Cardiac septum (tissue), 1 donor: ENCODE data around the gene GP2. TPM values are rescaled to one million over a fixed set of nuclear protein-coding genes. Genes with fewer than 3 reads are reported as not detected.

Source experiments
- DNase-seq: peaks from one replicate; pipeline ENCODE4 v3.0.0-alpha.2; 2020; ENCODE audit warnings: low spot score
- intact Hi-C: fragments of 100-400 bp; cut with DNase I; formaldehyde crosslinking; loops from one replicate; pipeline ENCODE4 v1.14.0; 2022
- total RNA-seq: library from RNA; stranded (reverse); fragmentation: NEBNext Ultra II Directional; extraction: Animal tissue kit (Norgen Biotek cat#: 25700); gene quantifications from one replicate; pipeline ENCODE4 v1.2.1, GENCODE V29; 2021
- donor health status: DM: no; HTN: no; CAD: no.

GP2 gene
- total RNA-seq, 1 donor from 2014 or later = not detected

GRCh38 chr16:20262248-20262647, 65.1 kb downstream of the GP2 start:
- no peak for DNase-seq
- intact Hi-C loops = no loop called here

GRCh38 chr16:20260215-20261009, 66.9 kb downstream of the GP2 start:
- intact Hi-C loops = no loop called here

More at GRCh38 chr16:20260215-20261009, 66.9 kb downstream of the GP2 start:
- DNase-seq = no peak

Other genes with a start within 250 kb of the GP2 start
- not detected for gene UMOD, start 25.2 kb upstream of the GP2 start, total RNA-seq
- gene PDILT, start 77.2 kb upstream of the GP2 start, total RNA-seq = not detected
- gene ACSM5, start 82.0 kb upstream of the GP2 start, total RNA-seq = 0.40 TPM
- gene ACSM2A, start 124.0 kb upstream of the GP2 start, total RNA-seq = not detected
- gene ACSM2B, start 248.9 kb upstream of the GP2 start, total RNA-seq = not detected